NCI-H2196 (cell line): ENCODE data around the gene ARFRP1.

Experiments
- DNase-seq: peaks from one replicate; lab custom pipeline; 2025; ENCODE audit not compliant: unreplicated experiment; lab: John Stamatoyannopoulos, UW

Gene ARFRP1, protein sequence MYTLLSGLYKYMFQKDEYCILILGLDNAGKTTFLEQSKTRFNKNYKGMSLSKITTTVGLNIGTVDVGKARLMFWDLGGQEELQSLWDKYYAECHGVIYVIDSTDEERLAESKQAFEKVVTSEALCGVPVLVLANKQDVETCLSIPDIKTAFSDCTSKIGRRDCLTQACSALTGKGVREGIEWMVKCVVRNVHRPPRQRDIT

DNA sequence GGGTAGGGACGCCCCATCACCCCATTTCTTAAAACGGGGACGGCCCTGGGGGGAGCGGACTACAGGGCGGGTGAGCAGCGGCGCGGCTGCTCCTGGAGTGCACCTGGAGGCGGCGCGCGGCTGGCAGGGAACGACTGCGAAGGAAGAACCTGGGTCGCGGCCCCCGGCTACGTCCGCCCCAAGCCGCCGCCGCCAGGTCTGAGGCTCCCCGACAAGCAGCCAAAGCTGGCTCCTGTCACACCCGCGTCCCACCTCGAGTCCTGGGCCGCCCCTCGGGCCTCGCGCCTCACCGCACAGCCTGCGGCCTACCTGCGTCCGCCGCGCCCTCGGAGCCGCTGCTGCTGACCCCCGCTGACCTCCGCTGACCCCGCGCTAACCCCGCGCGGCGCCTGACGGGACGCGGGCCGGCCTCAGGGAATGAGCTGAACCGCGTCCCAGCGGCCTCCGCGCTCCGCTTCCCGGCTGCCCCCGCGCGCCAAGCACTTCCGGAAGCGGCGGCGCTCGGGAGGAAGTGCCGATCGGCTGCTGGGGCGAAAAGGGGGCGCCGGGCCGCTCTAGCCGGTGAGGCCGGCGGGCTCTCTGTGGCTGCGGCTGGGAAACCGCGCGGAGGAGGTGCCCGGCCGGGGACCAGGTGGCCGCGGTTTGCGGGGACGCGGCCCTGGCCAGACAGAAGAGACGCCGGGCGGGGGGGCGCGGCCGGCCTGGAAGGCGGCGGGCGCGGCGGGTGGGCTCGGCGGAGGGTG, at the start of gene ARFRP1, which contains the start of gene ZGPAT:
ARFRP1 (minus strand) TSS at position 419 of the 743 bp plus-strand sequence. CDS start 885 bp downstream, outside the sequence.
ZGPAT (plus strand) TSS at position 482 of the 743 bp plus-strand sequence. CDS start 542 bp downstream, outside the sequence.
- DNase-seq: peak; percentile 93

DNA sequence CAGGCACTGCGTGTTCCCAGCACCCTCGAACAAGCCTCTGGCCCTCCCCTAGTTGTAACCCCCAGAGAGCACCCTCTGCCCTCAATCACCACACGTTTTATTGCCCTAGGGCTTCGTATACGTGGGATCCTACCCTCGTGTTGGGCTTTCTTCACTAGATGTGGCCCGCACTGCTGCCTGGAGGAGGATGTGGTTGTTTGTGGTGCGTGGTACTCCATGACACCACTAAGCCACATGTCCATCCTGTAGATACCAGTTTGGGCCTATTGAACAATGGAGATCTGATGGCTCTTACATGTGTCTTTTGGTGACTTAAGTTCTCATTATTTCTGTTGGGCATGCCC, 48.8 kb upstream of the ARFRP1 start:
- DNase-seq: no peak

DNA sequence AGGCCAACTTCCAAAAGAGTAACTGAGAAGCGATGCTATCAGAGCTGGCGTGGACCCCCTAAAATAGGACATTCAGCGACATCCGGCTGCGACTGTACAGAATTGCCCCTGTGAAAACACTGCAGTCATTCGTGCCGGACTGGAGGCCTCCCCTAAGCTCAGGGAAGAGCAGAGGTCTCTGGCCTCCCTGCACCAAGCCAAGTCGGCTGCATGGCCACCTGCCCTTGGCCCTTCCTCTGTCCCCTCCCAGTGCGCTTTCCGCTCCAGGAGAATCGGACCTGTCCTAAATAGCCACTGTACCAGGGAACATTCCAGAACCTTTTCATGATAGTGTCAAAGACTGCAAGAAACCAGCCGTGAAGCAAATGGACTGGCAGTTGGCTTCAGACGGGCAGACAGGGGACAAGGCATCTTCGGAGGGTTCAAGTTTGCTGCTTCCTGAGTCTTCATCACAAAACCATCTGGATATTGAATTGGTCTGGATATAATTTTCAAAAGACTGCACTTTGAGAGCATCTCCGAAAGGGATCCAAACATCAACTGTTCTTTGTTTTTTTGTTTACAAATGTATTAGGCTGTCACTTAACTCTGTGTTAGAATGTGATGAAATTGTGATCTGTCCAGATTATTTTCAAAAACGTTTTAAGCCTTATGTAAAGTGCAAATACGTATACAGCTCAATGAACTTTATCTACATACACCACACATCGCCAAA, 48.3 kb upstream of the ARFRP1 start:
- no peak for DNase-seq

DNA sequence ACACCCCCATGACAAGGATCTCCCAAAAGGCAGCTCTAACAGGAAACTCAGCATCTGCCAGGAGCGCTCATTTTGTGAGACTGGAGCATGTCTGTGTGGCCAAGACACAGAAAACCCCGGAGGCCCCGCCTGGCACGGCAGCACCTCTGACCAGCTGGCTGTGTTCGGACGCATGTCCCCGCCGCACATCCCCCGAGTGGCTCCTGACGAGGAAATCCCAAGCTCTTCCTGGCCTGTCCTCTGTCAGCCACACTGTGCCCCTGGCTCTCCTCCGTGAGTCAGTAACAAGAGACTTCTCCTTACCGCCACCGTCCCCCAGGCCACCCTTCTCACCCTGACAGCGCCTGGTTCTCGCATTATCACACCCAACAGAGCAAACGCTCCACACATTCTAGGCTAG, 46.2 kb upstream of the ARFRP1 start:
- DNase-seq: no peak

DNA sequence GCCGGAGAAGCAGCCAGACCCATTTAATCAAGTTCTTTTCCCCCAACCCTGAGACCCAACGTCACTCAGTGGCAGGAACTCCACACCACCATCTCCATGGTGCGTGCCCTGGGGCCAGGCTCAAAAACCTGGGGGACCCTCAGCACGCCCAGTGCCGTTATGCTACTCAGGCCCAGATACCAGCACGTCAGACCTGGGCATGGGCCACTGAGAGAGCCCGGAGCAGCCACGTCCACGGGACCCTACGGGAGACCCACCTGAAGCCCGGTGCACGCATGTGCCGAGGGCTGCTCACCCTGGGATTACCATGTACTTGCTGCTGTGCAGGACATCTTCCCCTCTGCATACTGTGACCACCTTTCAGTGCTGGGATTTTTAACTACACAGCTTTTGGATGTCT, 45.6 kb upstream of the ARFRP1 start:
- no peak for DNase-seq

DNA sequence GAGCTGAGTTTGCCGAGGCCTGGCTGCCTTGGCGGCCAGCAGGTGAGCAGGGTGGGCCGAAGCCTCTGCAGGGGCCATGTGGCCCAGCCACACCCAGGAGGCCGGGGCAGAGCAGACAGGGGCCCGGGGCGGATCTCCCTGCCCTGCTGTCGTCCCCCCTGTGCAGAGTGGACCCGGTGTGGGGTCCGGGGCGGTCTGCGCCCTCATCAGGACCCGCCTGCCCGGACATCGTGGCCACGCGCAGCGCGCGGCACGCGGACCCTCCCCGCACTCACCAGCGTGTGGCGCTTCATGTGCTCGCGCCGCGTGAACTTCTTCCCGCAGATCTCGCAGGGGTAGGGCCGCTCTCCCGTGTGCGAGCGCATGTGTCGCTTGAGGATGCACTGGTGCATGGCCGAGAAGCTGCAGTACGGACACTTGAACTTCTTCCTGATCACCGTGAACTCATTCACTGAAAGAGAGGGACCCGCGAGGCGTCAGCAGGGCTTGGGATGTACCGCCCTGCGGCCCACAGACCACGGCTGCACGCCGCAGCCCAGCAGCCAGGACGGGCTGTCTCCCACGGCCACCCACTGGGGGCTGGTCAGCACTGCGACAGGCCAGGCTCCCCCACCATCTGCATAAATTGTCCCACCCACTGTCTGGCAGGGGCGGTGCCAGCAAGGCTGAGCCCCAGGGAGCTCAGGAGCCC, 44.8 kb upstream of the ARFRP1 start:
- no peak for DNase-seq

DNA sequence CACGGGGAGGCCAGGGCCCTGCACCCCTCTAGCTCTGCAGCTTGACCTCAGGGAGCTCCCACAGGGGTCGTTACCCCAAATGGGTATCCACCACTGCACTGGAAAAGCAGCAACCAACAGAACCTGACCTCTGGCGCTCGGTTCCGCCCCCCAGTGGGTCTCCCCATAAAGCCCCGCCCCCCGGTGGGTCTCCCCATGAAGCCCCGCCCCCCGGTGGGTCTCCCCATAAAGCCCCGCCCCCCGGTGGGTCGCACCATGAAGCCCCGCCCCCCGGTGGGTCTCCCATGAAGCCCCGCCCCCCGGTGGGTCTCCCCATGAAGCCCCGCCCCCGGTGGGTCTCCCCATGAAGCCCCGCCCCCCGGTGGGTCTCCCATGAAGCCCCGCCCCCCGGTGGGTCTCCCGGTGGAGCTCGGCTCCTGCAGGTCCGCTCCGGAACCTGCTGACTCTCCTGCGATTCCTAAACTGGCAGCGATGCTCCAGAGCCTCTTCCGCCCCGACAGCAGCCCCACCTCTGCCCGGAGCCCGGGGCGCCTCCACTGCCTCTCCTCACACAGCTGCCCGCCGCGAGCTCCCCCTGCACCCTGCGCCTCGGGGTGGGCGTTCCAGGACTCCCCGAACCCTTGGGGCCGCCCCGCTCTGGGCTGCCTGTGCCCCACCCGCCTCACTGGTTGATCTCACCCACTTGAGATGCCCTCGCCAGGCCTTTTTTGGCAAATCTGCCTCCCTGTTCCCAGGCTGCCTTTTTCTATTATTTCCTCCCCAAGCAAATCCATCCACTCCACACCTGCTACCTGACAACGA, 43.9 kb upstream of the ARFRP1 start:
- peak; percentile 76 for DNase-seq

DNA sequence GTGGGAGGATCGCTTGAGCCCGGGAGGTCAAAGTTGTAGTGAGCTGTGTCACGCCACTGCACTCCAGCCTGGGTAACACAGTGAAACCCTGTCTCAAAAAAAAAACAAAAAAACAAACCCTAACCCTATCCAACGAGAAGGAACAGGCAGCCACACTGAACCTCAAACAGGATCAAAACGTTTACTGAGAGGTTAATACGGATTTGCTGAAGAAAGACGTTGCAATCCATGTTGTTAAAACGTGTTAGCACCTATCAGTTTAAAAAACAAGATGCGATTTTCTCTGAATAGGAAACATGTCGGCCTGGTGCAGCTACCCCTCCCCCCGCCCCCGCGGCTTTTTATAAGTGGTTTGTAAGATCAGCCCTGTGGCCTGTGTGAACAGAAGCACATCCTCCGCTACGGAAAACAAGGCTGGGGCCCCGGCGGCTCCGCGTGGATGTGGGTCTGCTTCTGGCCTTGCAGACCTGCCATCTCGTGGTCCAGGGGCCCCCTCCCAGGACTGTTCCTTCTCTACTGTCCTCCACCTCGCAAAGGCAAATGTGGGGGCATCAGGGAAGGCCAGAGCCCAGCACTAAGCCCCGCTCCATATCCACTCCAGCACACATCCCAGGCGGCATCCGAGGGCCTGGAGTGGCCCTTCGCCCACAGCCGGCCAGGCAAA, 43.2 kb upstream of the ARFRP1 start:
- DNase-seq: no peak

DNA sequence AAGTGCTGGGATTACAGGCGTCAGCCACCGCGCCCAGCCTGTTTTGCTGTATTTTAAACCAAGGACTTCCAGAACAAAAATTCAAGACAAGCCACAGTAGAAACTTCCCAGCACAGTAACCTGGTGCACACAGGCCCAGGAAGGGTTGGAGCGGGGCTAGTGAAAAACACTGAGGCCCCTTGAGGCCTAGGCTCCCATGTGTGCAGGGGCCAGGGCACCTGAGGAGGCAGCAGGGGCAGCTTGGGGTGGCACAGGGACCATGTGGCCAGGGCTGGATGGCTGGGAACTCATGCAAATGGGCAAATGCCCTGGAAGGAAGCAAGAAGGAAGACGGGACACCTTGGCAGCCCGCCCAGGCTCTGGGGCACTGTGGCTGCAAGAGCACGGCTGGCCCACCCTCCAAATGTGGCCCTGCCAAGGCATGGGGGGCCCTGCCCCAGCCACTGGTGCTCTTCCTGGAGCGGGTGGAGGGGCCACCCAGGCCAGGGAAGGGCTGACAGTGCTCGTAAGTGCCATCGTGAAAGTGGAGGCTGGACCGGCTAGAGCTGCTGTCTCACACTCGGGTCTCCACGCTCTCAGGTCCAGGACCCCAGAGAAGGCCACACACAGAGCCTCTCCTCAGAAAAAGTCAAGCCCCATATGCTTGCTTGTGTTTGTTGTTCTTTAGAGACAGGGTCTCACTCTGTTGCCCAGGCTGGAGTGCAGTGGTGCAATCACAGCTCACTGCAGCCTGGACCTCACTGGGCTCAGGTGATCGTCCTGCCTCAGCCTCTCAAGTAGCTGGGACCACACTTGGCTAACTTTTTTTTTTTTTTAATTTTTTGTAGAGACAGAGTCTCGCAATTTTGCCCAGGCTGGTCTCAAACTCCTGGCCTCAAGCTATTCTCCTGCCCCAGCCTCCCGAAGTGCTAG, 42.1 kb upstream of the ARFRP1 start:
- DNase-seq: no peak

DNA sequence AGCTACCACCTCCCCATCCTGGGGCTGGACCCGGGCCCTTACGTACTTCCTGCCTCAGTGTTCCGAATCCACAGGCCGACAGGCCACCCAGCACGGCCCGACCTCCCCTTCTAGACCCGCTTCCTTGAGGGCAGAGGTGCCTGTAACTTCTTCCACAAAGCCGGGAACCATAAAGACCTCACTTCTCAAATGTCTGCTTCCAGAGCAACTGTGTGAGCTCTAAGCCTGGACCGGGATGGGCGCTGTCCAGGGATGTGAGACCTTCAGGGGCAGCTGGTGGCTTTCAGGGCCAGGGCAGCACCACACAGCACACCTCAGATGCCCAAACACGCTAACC, 41.1 kb upstream of the ARFRP1 start:
- no peak for DNase-seq

DNA sequence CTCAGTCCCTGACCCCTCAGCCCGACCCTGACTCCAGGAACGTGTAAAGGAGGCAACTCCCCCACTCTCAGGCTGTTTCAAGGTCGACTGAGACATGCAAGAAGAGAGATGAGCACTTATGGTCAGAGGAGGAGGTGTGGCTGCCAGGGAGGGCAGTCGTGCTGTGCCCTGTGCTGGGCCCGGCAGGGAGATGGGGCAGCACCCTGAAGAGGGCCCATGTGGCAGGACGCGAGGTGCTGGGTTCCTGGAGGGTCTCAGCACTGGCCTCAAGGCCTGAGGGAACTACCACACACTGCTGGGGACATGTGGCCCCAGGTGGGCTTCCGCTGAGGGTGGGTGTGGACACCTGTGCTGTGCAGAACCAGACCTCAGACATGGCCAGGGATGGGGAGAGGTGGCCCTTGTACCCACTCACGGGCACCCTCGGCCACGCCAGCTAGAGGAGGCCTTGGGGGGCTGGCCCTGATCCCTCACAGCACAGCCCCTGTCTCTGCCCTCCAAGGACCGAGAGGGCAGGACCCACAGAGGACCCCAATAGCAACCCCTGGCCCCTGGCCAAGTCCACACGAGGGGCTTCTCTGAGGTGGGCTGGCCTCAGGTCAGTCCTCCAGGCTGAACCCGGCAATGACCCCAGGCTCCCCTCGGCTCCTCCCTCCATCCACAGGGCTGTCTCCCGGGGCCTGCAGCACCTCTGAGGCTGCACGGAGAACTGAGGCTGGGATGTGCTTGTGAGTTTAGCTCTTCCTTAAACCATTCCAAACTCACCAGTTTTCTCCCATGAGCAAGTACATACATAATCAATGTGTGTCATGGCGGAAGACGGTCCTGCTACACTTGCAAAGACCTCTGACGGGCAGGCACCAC, 40.5 kb upstream of the ARFRP1 start:
- no peak for DNase-seq

DNA sequence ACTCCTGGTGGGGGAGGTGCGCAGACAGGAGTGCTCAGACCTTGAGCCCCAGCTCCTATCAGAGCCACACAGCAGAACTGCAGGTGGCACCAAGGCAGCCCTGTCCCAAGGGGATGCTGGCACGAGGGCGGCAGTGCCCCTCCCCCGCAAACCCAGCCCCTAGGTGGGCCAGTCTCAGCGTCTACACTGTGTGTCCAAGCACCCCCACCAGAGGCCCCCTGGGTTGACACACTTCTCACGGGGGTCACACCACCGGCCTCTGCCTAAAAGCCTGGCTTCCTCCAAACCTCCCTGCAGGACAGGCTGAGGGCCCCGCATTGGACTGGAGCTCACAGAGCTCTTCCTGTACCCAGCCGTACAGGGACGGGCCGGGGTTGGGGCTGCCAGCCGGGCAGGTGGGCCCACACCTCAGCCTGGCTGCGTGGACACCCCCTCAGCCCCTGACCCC, 39.9 kb upstream of the ARFRP1 start:
- DNase-seq: no peak

DNA sequence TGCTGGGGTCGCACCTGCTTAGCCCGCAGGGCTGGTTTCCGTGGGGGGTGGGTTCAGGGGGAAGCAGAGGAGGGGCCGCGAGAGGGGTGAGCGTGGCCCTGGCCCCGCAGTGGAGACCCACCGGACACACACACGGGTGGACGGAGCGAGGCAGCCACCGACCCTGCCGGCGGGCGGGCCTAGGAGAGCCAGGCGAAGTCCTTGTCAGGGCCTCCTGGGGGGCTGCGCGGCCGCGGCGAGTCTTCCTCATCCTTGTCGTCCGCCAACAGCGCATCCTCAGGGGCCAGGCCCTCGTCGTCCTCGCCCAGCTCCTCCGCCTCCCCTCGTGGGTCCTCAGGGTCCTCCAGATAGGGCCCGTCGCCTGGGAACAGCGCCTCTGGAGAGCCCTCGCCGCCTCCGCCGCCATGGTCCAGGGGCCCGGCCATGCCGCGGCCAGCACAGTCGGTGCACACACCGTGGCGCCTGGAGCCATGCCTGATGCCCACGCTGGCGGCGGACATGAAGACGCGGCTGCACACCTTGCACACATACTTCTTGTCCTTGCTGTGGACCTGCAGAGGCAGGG, 39.1 kb upstream of the ARFRP1 start:
- no peak for DNase-seq

DNA sequence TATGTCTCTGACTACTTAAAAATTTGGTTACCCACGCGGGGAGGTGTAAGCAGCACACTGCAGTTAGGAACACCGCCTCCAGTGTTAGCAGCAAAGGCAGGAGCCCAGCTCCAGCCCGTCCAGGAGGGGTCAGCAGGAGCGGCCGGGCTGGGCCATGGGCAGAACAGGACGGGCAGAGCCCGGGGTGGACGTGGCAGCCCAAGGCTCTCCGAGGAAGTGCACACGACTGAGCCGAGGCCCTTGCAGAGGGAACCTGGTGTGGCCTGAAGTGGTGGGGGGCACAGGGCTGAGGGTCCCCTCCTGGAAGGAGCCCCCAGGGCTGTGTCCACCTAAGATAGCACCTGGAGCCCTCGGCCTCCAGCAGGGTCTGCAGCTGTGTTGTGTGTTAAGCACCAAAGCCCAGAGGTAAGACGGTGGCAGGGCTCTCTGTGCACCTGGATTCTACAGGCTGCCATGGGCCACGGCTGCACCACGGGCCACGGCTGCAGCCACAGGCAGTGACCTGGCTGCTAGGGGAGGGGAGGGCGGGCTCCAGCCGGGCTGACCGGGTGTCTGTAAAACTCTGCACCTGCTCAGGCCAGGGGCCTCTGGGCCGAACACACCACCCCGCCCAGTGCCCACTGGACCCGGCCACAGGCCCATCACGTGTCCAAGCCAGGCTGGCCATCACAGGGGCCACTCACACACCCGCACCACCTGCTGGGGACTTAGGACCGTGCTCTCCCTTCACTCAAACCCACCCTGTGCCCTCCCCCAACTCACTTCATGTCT, 38.4 kb upstream of the ARFRP1 start:
- DNase-seq: no peak

DNA sequence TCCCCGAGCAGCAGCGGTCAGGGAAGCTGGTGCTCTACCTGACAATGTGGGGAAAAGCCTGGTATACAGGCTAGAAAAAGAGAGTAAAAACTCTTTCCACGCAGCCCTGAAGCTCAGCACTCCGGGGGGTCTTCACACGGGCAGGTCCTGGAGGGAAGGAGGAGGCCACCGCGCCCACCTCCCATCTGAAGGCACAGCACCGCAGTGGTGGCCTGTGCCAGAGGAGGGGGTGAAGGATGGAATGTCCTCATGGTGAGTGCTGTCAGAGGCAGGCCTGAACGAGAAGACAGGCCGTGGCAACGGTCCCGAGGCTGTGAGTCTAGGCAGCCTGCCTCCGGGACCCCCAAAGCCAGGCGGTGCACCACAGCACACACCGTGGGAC, 37.6 kb upstream of the ARFRP1 start:
- no peak for DNase-seq

DNA sequence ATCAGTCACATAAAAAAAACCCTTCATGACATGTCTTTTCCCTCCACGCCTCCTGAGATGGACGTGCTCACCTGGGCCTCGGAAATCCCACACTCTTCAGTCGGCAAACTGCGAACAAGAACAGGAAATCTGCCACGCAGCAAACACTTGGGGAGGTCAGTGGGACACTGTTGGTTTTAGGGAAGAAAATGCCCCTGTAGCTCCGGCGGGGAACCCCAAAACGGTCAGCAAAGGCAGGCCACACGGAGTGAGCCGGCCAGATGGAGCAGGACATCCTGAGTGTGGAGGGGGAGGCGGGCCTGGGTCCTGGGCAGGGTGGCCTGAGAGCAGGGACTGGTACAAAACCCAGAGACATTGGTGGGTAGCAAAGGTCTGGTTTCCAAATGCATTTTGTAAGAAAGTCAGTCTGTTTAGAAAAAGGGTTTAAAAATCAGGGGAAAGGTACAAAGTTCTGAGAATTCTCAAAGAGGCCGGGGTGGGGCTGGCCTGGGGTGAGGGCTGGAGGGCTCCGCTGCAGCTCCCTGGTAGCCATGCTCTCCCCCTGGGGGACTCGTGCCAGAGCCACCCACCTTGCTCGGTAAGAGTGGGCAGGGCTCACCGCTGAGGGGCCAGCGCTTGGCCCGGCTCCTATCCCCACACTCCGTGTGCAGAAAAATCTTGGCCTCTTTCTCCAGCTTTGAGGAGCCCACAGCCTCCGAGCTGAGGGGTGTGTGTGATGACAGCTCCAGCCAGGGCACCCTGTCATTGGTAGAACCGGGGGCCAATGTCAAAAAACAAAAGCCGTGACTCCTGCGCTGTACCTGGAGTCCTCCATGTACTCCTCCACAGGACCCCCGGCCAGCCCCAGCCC, 37.0 kb upstream of the ARFRP1 start:
- no peak for DNase-seq
